Measurements from ENCODE around the gene ORM2.

ORM2 gene

GRCh38 chr9:114370251-114370967, 40.7 kb downstream of the ORM2 start:
- Histone ChIP-seq H3K79me2 (ENCODE audit: insufficient read depth, low read length) (peaks cover 50% of the 10 kb centered on the region), H3K36me3 (ENCODE audit: insufficient read depth, low read length) (peaks cover 65% of the 10 kb centered on the region; the same call in 1 of the 2 replicates), H3K9me2 (replicated peaks; ENCODE audit: low read depth, low read length) (no peaks in the 10 kb centered on the region), H4K20me1 (ENCODE audit: insufficient read depth, low read length, poor library complexity, severe bottlenecking) (no peaks in the 10 kb centered on the region), H2AFZ (ENCODE audit: low read length) (no peak overlapping the region), H3K27me3 (ENCODE audit: insufficient read depth, low read length, poor library complexity, severe bottlenecking) (no peaks in the 10 kb centered on the region), H3K4me2 (ENCODE audit: low read depth, low read length, poor library complexity, severe bottlenecking) (peak overlapping the region; percentile 95), H3K4me1 (ENCODE audit: insufficient read depth, low read length, poor library complexity, severe bottlenecking) (peaks cover 60% of the 10 kb centered on the region), H3F3A (ENCODE audit: low read depth) (peaks cover 13% of the 10 kb centered on the region; the same call in 1 of the 2 replicates), H3K9me3 (ENCODE audit: insufficient read depth, low read depth, low read length) (no peaks in the 10 kb centered on the region), H3K4me3 (ENCODE audit: low read length, poor library complexity, severe bottlenecking) (peak overlapping the region; percentile 73), H3K9ac (ENCODE audit: low read depth, low read length, poor library complexity, severe bottlenecking) (peak overlapping the region; percentile 82)
- TF ChIP-seq CTCF (conservative IDR thresholded peaks at IDR 0.05; ENCODE audit: low read length), result no peak
- no peak for TF ChIP-seq EZH2phosphoT487 (IDR thresholded peaks at IDR 0.05; ENCODE audit: borderline replicate concordance)

- Histone ChIP-seq H2AFZ (ENCODE audit: low read length) (no peak overlapping the region), H3K9ac (ENCODE audit: low read depth, low read length, poor library complexity, severe bottlenecking) (peak overlapping the region; percentile 82), H3F3A (ENCODE audit: low read depth) (peaks cover 13% of the 10 kb centered on the region; the same call in 1 of the 2 replicates), H3K4me2 (ENCODE audit: low read depth, low read length, poor library complexity, severe bottlenecking) (peak overlapping the region; percentile 95), H3K4me3 (ENCODE audit: low read length, poor library complexity, severe bottlenecking) (peak overlapping the region; percentile 73), H3K27me3 (ENCODE audit: insufficient read depth, low read length, poor library complexity, severe bottlenecking) (no peaks in the 10 kb centered on the region), H3K4me1 (ENCODE audit: insufficient read depth, low read length, poor library complexity, severe bottlenecking) (peaks cover 64% of the 10 kb centered on the region), H3K79me2 (ENCODE audit: insufficient read depth, low read length) (peaks cover 54% of the 10 kb centered on the region), H4K20me1 (ENCODE audit: insufficient read depth, low read length, poor library complexity, severe bottlenecking) (no peaks in the 10 kb centered on the region), H3K36me3 (ENCODE audit: insufficient read depth, low read length) (peaks cover 61% of the 10 kb centered on the region; the same call in 1 of the 2 replicates), H3K9me3 (ENCODE audit: insufficient read depth, low read depth, low read length) (no peaks in the 10 kb centered on the region), H3K9me2 (replicated peaks; ENCODE audit: low read depth, low read length) (no peaks in the 10 kb centered on the region)
- TF ChIP-seq EZH2phosphoT487 (IDR thresholded peaks at IDR 0.05; ENCODE audit: borderline replicate concordance) (no peak), CTCF (conservative IDR thresholded peaks at IDR 0.05; ENCODE audit: low read length) (no peak)
Observed at GRCh38 chr9:114370968-114371320, 41.3 kb downstream of the ORM2 start.

GRCh38 chr9:114371343-114371944, 41.8 kb downstream of the ORM2 start:
- Histone ChIP-seq H3K9me3 (ENCODE audit: insufficient read depth, low read depth, low read length) (no peaks in the 10 kb centered on the region), H3K79me2 (ENCODE audit: insufficient read depth, low read length) (peaks cover 57% of the 10 kb centered on the region), H3K9ac (ENCODE audit: low read depth, low read length, poor library complexity, severe bottlenecking) (peak overlapping the region; percentile 82), H3K4me2 (ENCODE audit: low read depth, low read length, poor library complexity, severe bottlenecking) (peak overlapping the region; percentile 95), H4K20me1 (ENCODE audit: insufficient read depth, low read length, poor library complexity, severe bottlenecking) (no peaks in the 10 kb centered on the region), H3K4me1 (ENCODE audit: insufficient read depth, low read length, poor library complexity, severe bottlenecking) (peaks cover 67% of the 10 kb centered on the region), H3K9me2 (replicated peaks; ENCODE audit: low read depth, low read length) (no peaks in the 10 kb centered on the region), H3K36me3 (ENCODE audit: insufficient read depth, low read length) (peaks cover 59% of the 10 kb centered on the region; the same call in 1 of the 2 replicates), H2AFZ (ENCODE audit: low read length) (no peak overlapping the region), H3K27me3 (ENCODE audit: insufficient read depth, low read length, poor library complexity, severe bottlenecking) (no peaks in the 10 kb centered on the region), H3F3A (ENCODE audit: low read depth) (peaks cover 13% of the 10 kb centered on the region; the same call in 1 of the 2 replicates), H3K4me3 (ENCODE audit: low read length, poor library complexity, severe bottlenecking) (peak overlapping the region; percentile 73)
- no peak for TF ChIP-seq CTCF (conservative IDR thresholded peaks at IDR 0.05; ENCODE audit: low read length)
- TF ChIP-seq EZH2phosphoT487 (IDR thresholded peaks at IDR 0.05; ENCODE audit: borderline replicate concordance), result no peak

All from Loucy (cell line).